Ovary (tissue), 9 donors: ENCODE data around the gene GRIK5. TPM values are rescaled to one million over a fixed set of nuclear protein-coding genes. Genes with fewer than 3 reads are reported as not detected.
"Not testable (repeated sequence)": the region's sequence is repeated elsewhere in the genome, so short reads cannot be mapped to it uniquely, and the experiment has no call there.

Source experiments
- DNase-seq, 5 donors: peaks; one replicate each; pipeline ENCODE4 v3.0.0-alpha.2; 2019 to 2020
- H3K27ac ChIP-seq, 2 donors: fragments of 200-600 bp; one replicate each; pipeline versions ENCODE4 v1.5.1 to v1.8.0; 2019 to 2022
- H3K27me3 ChIP-seq: fragments of 200-600 bp; one replicate; pipeline ENCODE4 v1.8.0; 2022
- H3K36me3 ChIP-seq: fragments of 200-600 bp; sonication (generic); one replicate; pipeline ENCODE4 v1.5.1; 2019
- H3K4me1 ChIP-seq: one replicate; pipeline ENCODE4 v1.8.1; 2013; ENCODE audit warnings: mild to moderate bottlenecking, moderate library complexity; ENCODE audit not compliant: insufficient read depth
- H3K4me3 ChIP-seq: fragments of 200-600 bp; sonication (generic); one replicate; pipeline ENCODE4 v1.5.1; 2017
- H3K9me3 ChIP-seq, 2 donors: fragments of 200-600 bp in 1 of 2; sonication (generic) in 1 of 2; one replicate each; pipeline versions ENCODE4 v1.5.1 to v1.8.1; 2013 to 2019; ENCODE audit warnings: mild to moderate bottlenecking in 1 of 2, moderate library complexity in 1 of 2
- CTCF ChIP-seq, 3 donors: fragments of 450-650 bp in 2 of 3; fragments of 200-600 bp in 1 of 3; IDR thresholded peaks; one replicate each; pipeline versions ENCODE4 v1.5.1 to v1.8.0; 2016 to 2022; ENCODE audit warnings: antibody characterized with exemption in 3 of 3, mild to moderate bottlenecking in 1 of 3
- EP300 ChIP-seq: sonication (generic); formaldehyde crosslinking; IDR thresholded peaks from one replicate; pipeline ENCODE4 v1.6.1; 2017; ENCODE audit warnings: antibody characterized with exemption
- POLR2A ChIP-seq: fragments of 450-650 bp; IDR thresholded peaks from one replicate; pipeline ENCODE4 v1.6.1; 2017; ENCODE audit warnings: antibody characterized with exemption, mild to moderate bottlenecking, moderate library complexity
- WGBS, 3 donors: extraction: QIAGEN DNeasy Blood & Tissue Kit in 1 of 3; methylation state at CpG; one replicate each; pipeline versions ENCODE4 v1.1.5 to v1.1.7; 2013 to 2017; 5-methylcytosine and 5-hydroxymethylcytosine counted together
- intact Hi-C, 4 donors: fragments of 100-400 bp; cut with DNase I; formaldehyde crosslinking; loops; one replicate each; pipeline versions ENCODE4 v1.11.0 to v1.15.1; 2022 to 2023
- polyA plus RNA-seq, 2 donors: library from polyadenylated mRNA; stranded (reverse); fragments of 200-250 nt in 1 of 2; fragments of 350-450 nt in 1 of 2; fragmentation: Illumina TruSeq in 1 of 2; extraction: RNeasy Lipid Tissue Mini Kit (QIAGEN cat#74804) in 1 of 2; gene quantifications; one replicate each; pipeline ENCODE4 v1.2.3, GENCODE V29; 2013 to 2014
- total RNA-seq, 7 donors: library from RNA; depleted of rRNA in 2 of 7; stranded (reverse); fragments of >200 nt in 2 of 7; fragmentation: NEBNext Ultra II Directional in 3 of 7; extraction: Animal tissue kit (Norgen Biotek cat#: 25700) in 3 of 7; gene quantifications; one replicate each; pipeline versions ENCODE4 v1.1.0 to v1.2.4, GENCODE V29; 2016 to 2023
- donor health status: DM: no; HTN: no; CAD: no; lungs with moderate emphysema.
- donor health status: DM: no; HTN: no; CAD: no.
- donor health status: Bipolar disorder and iron deficiency.
- donor health status: DM: yes; HTN: yes; CAD: no.
- donor health status: DM: no; HTN: no; CAD: no.
- donor health status: DM: yes; HTN: yes; CAD: no.

The GRIK5 gene
- total and polyA plus RNA-seq, 9 donors: 1.7 to 16.3 (median 3.7) TPM

DNA sequence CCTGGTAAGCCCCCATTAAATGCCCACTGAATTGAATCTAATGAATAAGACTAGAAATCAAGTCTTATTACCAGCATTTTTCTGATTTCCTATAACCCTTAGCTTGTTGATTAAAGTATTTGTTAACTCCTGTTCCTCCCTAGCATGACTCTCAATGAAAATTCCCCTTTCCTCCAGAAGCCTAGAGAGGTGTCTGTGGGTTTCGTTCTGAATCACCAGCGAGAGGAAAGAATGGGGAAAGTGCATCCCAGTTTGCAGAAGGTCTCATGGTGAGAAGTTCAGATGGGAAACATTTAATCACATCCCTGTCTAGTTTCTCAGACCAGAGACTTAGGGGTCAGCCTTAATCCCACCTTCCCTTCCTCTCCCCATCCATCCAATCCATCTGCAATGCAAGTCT is 35.4 kb upstream of the GRIK5 start:
- intact Hi-C loops: no loop called here
- Histone ChIP-seq H3K36me3 (no peaks in the 10 kb centered on the region), H3K9me3 (no peaks in the 10 kb centered on the region), H3K27ac (no peak overlapping the region), H3K27me3 (no peaks in the 10 kb centered on the region), H3K4me3 (no peak overlapping the region), H3K4me1 (peaks cover 4% of the 10 kb centered on the region)
- TF ChIP-seq EP300 (no peak), CTCF (IDR thresholded peaks at IDR 0.05) (no peak), POLR2A (no peak)
- DNase-seq: no peak
- 74 to 83% (median 82%) methylated on average over 2 of the region's 2 CpGs for WGBS, 3 donors

GRCh38 chr19:42102877-42103276 is 32.9 kb upstream of the GRIK5 start:
- 89 to 94% (median 90%) methylated on average over 2 of the region's 2 CpGs for WGBS, 3 donors
- no peak for DNase-seq
- no peaks in the 10 kb centered on the region for H3K9me3 ChIP-seq
- H3K27ac ChIP-seq: no peak overlapping the region
- no peaks in the 10 kb centered on the region for H3K4me1 ChIP-seq
- TF ChIP-seq POLR2A (no peak), CTCF (IDR thresholded peaks at IDR 0.05) (no peak), EP300 (no peak)
- H3K36me3 ChIP-seq: no peaks in the 10 kb centered on the region
- no peak overlapping the region for H3K4me3 ChIP-seq
- no peaks in the 10 kb centered on the region for H3K27me3 ChIP-seq
- intact Hi-C loops: no loop called here

- intact Hi-C loops, H3K4me1 ChIP-seq, H3K27me3 ChIP-seq, H3K36me3 ChIP-seq, H3K27ac ChIP-seq, H3K9me3 ChIP-seq, DNase-seq, H3K4me3 ChIP-seq: not testable (repeated sequence)
- 91 to 93% (median 91%) methylated on average over 10 of the region's 10 CpGs for WGBS, 3 donors
These were observed 30.2 kb upstream of the GRIK5 start for GRCh38 chr19:42100241-42100640.

GRCh38 chr19:42099336-42099925 is 29.4 kb upstream of the GRIK5 start:
- Histone ChIP-seq H3K27ac (no peak overlapping the region), H3K4me1 (no peaks in the 10 kb centered on the region), H3K27me3 (no peaks in the 10 kb centered on the region), H3K36me3 (no peaks in the 10 kb centered on the region), H3K9me3 (no peaks in the 10 kb centered on the region), H3K4me3 (no peak overlapping the region)
- TF ChIP-seq CTCF (IDR thresholded peaks at IDR 0.05): no peak
- no peak for TF ChIP-seq EP300
- TF ChIP-seq POLR2A: no peak
- no peak for DNase-seq
- 60 to 69% (median 62%) methylated on average over 6 of the region's 6 CpGs for WGBS, 3 donors
- intact Hi-C loops: no loop called here

DNA sequence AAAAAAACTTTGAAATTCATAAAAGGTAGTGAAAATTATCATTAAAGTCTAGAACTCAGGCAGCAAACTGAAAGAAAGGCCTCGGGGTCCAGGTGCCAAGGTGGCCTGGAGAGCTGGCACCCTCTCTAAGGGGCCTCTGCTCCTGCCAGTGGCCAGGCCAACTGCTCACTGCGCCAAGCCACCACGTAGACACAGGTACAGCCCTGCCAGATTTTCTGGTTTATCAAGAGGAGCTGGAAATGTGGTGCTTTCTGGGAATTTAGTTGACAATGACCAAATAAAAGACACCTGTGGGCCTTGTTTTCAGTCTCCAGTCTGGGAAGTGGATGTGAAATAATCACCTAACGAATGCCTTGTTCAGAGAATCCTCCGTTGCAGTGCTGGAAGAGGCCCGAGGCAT is 28.8 kb upstream of the GRIK5 start:
- H3K36me3 ChIP-seq: no peaks in the 10 kb centered on the region
- 81 to 85% (median 85%) methylated on average over 6 of the region's 6 CpGs for WGBS, 3 donors
- H3K27me3 ChIP-seq: no peaks in the 10 kb centered on the region
- H3K27ac ChIP-seq: no peak overlapping the region
- TF ChIP-seq EP300 (no peak), CTCF (IDR thresholded peaks at IDR 0.05) (no peak), POLR2A (no peak)
- H3K9me3 ChIP-seq: no peaks in the 10 kb centered on the region
- intact Hi-C loops: no loop called here
- no peak overlapping the region for H3K4me3 ChIP-seq
- no peak for DNase-seq
- H3K4me1 ChIP-seq: no peaks in the 10 kb centered on the region
